ENCODE results near the gene SPECC1. TPM values are rescaled to one million over a fixed set of nuclear protein-coding genes. Genes with fewer than 3 reads are reported as not detected.
"Not testable (repeated sequence)": the region's sequence is repeated elsewhere in the genome, so short reads cannot be mapped to it uniquely, and the experiment has no call there.

Gene SPECC1
- total RNA-seq, 1 experiment from 2014 or later = 55.3 TPM

- intact Hi-C loops (cut with micrococcal nuclease) = no loop called here
- H3K27me3 Mint-ChIP-seq (ENCODE audit: insufficient read depth, unreplicated experiment) = no peaks in the 10 kb centered on the region
- no peak for DNase-seq (ENCODE audit: unreplicated experiment)
- peaks cover under 1% of the 10 kb centered on the region for H3K4me1 Mint-ChIP-seq (ENCODE audit: insufficient read depth, unreplicated experiment)
- POLR2A ChIA-PET = no interaction called here
- no TSS peak for BruUV-seq (replicated peaks)
- TF ChIP-seq CTCF (IDR thresholded peaks at IDR 0.05; ENCODE audit: unreplicated experiment) = no peak
- no peaks in the 10 kb centered on the region for H3K36me3 Mint-ChIP-seq (ENCODE audit: insufficient read depth, unreplicated experiment)
- CTCF ChIA-PET = interaction anchor here (0.6 to 0.7 kb wide), 3 partner anchors 241 to 725 kb away, joined by 3 to 7 read pairs (median 3); no protein-coding TSS in a partner anchor
- H3K27ac Mint-ChIP-seq (ENCODE audit: low read depth, unreplicated experiment) = no peak overlapping the region
- no peak overlapping the region for H3K4me3 Mint-ChIP-seq (ENCODE audit: unreplicated experiment)
- H3K9me3 Mint-ChIP-seq (ENCODE audit: unreplicated experiment) = no peaks in the 10 kb centered on the region
These were observed 306.7 kb downstream of the SPECC1 start for GRCh38 chr17:20315821-20316220.

GRCh38 chr17:20320535-20321229 is 311.5 kb downstream of the SPECC1 start:
- intact Hi-C loops (cut with micrococcal nuclease) = loop anchor here (1.0 kb wide), 1 partner anchor 94 kb away; no protein-coding TSS in a partner anchor
- CTCF ChIA-PET = interaction anchor here (0.7 to 1.3 kb wide), 4 partner anchors 15 to 524 kb away, joined by 3 to 4 read pairs (median 3); no protein-coding TSS in a partner anchor

GRCh38 chr17:20321357-20321756 is 312.2 kb downstream of the SPECC1 start:
- POLR2A ChIA-PET = not testable (repeated sequence)

More at GRCh38 chr17:20320535-20321229, 311.5 kb downstream of the SPECC1 start:
- H3K27me3 Mint-ChIP-seq (ENCODE audit: insufficient read depth, unreplicated experiment); BruUV-seq (replicated peaks); H3K9me3 Mint-ChIP-seq (ENCODE audit: unreplicated experiment); H3K4me3 Mint-ChIP-seq (ENCODE audit: unreplicated experiment); H3K4me1 Mint-ChIP-seq (ENCODE audit: insufficient read depth, unreplicated experiment); H3K36me3 Mint-ChIP-seq (ENCODE audit: insufficient read depth, unreplicated experiment); H3K27ac Mint-ChIP-seq (ENCODE audit: low read depth, unreplicated experiment): not testable (repeated sequence)
- POLR2A ChIA-PET = interaction anchor here (0.6 kb wide), 1 partner anchor 116 kb away, joined by 3 read pairs; no protein-coding TSS in a partner anchor
- TF ChIP-seq CTCF (IDR thresholded peaks at IDR 0.05; ENCODE audit: unreplicated experiment) = peak; percentile 98
- DNase-seq (ENCODE audit: unreplicated experiment) = peak; percentile 51

GRCh38 chr17:20327739-20328138 is 318.6 kb downstream of the SPECC1 start:
- not testable (repeated sequence) for DNase-seq (ENCODE audit: unreplicated experiment)

More at GRCh38 chr17:20321357-20321756, 312.2 kb downstream of the SPECC1 start:
- DNase-seq (ENCODE audit: unreplicated experiment); H3K4me1 Mint-ChIP-seq (ENCODE audit: insufficient read depth, unreplicated experiment); H3K4me3 Mint-ChIP-seq (ENCODE audit: unreplicated experiment); H3K27me3 Mint-ChIP-seq (ENCODE audit: insufficient read depth, unreplicated experiment); BruUV-seq (replicated peaks); H3K36me3 Mint-ChIP-seq (ENCODE audit: insufficient read depth, unreplicated experiment); intact Hi-C loops (cut with micrococcal nuclease); H3K9me3 Mint-ChIP-seq (ENCODE audit: unreplicated experiment); H3K27ac Mint-ChIP-seq (ENCODE audit: low read depth, unreplicated experiment): not testable (repeated sequence)
- CTCF ChIA-PET = interaction anchor here (0.7 to 1.3 kb wide), 3 partner anchors 14 to 524 kb away, joined by 3 to 4 read pairs (median 3); no protein-coding TSS in a partner anchor

GRCh38 chr17:20351405-20351804 is 342.2 kb downstream of the SPECC1 start:
- H3K36me3 Mint-ChIP-seq (ENCODE audit: insufficient read depth, unreplicated experiment); H3K27me3 Mint-ChIP-seq (ENCODE audit: insufficient read depth, unreplicated experiment); POLR2A ChIA-PET: not testable (repeated sequence)

More at GRCh38 chr17:20327739-20328138, 318.6 kb downstream of the SPECC1 start:
- H3K27ac Mint-ChIP-seq (ENCODE audit: low read depth, unreplicated experiment); intact Hi-C loops (cut with micrococcal nuclease); BruUV-seq (replicated peaks); H3K9me3 Mint-ChIP-seq (ENCODE audit: unreplicated experiment); H3K4me3 Mint-ChIP-seq (ENCODE audit: unreplicated experiment); POLR2A ChIA-PET; H3K27me3 Mint-ChIP-seq (ENCODE audit: insufficient read depth, unreplicated experiment); H3K36me3 Mint-ChIP-seq (ENCODE audit: insufficient read depth, unreplicated experiment); H3K4me1 Mint-ChIP-seq (ENCODE audit: insufficient read depth, unreplicated experiment): not testable (repeated sequence)
- CTCF ChIA-PET = interaction anchor here (0.7 kb wide), 1 partner anchor 233 kb away, joined by 3 read pairs; no protein-coding TSS in a partner anchor

DNA sequence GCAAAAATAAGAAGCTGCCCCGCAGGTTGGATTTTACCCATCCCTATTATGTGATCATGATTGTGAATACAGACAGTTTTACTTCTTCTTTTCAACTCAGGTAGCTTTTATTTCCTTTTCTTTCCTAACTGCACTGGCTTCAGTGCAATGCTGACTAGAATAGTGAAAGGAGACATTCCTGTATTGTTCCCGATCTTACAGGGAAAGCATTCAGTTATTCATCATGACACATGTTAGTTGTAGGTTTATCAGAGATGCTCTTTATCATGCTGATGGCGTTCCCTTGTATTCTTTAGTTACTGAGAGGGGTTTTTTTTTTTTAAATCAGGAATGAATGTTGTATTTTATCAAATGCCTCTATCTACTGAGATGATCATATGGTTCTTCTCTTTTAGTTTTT is 343.4 kb downstream of the SPECC1 start:
- POLR2A ChIA-PET; H3K27me3 Mint-ChIP-seq (ENCODE audit: insufficient read depth, unreplicated experiment); intact Hi-C loops (cut with micrococcal nuclease); H3K27ac Mint-ChIP-seq (ENCODE audit: low read depth, unreplicated experiment); DNase-seq (ENCODE audit: unreplicated experiment); CTCF ChIA-PET; H3K4me3 Mint-ChIP-seq (ENCODE audit: unreplicated experiment); BruUV-seq (replicated peaks); H3K9me3 Mint-ChIP-seq (ENCODE audit: unreplicated experiment); H3K36me3 Mint-ChIP-seq (ENCODE audit: insufficient read depth, unreplicated experiment); H3K4me1 Mint-ChIP-seq (ENCODE audit: insufficient read depth, unreplicated experiment): not testable (repeated sequence)

More at GRCh38 chr17:20351405-20351804, 342.2 kb downstream of the SPECC1 start:
- H3K4me3 Mint-ChIP-seq (ENCODE audit: unreplicated experiment); H3K4me1 Mint-ChIP-seq (ENCODE audit: insufficient read depth, unreplicated experiment); BruUV-seq (replicated peaks); CTCF ChIA-PET; H3K27ac Mint-ChIP-seq (ENCODE audit: low read depth, unreplicated experiment); intact Hi-C loops (cut with micrococcal nuclease); DNase-seq (ENCODE audit: unreplicated experiment); H3K9me3 Mint-ChIP-seq (ENCODE audit: unreplicated experiment): not testable (repeated sequence)

- H3K4me3 Mint-ChIP-seq (ENCODE audit: unreplicated experiment); BruUV-seq (replicated peaks); H3K4me1 Mint-ChIP-seq (ENCODE audit: insufficient read depth, unreplicated experiment); H3K36me3 Mint-ChIP-seq (ENCODE audit: insufficient read depth, unreplicated experiment); H3K27me3 Mint-ChIP-seq (ENCODE audit: insufficient read depth, unreplicated experiment); POLR2A ChIA-PET; DNase-seq (ENCODE audit: unreplicated experiment); CTCF ChIA-PET; H3K27ac Mint-ChIP-seq (ENCODE audit: low read depth, unreplicated experiment); H3K9me3 Mint-ChIP-seq (ENCODE audit: unreplicated experiment); intact Hi-C loops (cut with micrococcal nuclease): not testable (repeated sequence)
These were observed 354.7 kb downstream of the SPECC1 start for GRCh38 chr17:20363846-20364245.
